Measurements from ENCODE around the gene NCKAP5.

Gene NCKAP5

GRCh38 chr2:132904142-132904842, 664.0 kb downstream of the NCKAP5 start:
- no peak for DNase-seq

DNA sequence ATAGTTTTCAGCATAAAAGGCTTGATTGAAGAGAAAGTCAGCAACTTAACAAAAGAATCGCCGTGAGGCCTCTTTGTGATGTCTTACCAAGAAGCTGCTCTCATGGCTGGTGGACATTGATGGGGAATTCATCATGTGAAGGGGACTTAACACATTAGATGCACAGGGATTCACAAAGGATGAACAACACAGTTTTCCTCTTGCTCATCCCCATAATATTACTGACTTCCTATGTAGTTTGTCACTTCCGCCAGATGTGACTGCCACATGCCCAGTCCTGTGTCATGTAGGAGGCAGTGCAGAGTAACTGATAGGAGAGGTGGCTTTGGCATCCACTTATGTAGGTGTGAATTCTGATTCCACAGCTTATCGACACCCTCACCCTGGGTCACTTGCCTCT, 665.6 kb downstream of the NCKAP5 start:
- no peak for DNase-seq

- no peak for DNase-seq
These were observed 666.6 kb downstream of the NCKAP5 start for GRCh38 chr2:132901661-132902060.

- no peak for DNase-seq
These were observed 671.2 kb downstream of the NCKAP5 start for GRCh38 chr2:132897111-132897510.

DNA sequence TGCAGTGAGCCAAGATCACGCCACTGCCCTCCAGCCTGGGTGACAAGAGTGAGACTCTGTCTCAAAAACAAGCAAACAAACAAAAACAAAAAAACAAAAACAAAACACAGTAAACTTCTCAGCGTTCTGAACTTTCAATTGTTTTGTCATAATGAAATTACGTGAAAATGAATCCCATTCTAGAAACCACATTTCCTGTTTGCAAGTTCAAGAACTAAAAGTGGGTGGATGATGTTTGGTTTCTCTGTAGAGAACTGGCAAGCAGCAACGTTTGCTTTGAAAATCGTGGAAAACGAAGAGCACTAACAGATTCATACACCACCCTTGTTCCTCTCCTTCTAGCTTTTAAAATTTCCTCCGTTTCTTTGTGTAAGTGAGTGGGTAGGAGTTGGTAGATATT, 672.2 kb downstream of the NCKAP5 start:
- DNase-seq: no peak

- no peak for DNase-seq
These were observed 676.8 kb downstream of the NCKAP5 start for GRCh38 chr2:132891498-132891897.

- no peak for DNase-seq
These were observed 681.7 kb downstream of the NCKAP5 start for GRCh38 chr2:132886574-132886973.

DNA sequence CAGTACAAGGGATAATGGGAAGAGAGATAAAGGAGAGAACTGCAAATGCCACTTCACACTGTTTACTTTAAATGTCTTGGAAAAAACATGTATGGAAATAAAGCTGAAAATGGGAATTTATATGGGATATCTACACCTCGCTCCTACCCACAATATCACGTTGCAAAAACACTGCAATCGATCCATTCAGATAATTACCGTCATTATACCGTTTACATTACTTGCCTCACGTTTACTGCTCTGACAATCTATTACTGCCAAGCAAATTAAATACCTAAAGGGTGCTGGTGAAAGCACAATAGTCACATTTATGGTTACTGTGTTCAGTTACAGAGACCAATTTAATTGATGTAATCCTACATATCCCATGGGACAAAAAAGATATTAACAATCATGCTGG, 683.6 kb downstream of the NCKAP5 start:
- no peak for DNase-seq

- DNase-seq: no peak
These were observed 684.0 kb downstream of the NCKAP5 start for GRCh38 chr2:132884292-132884691.

DNA sequence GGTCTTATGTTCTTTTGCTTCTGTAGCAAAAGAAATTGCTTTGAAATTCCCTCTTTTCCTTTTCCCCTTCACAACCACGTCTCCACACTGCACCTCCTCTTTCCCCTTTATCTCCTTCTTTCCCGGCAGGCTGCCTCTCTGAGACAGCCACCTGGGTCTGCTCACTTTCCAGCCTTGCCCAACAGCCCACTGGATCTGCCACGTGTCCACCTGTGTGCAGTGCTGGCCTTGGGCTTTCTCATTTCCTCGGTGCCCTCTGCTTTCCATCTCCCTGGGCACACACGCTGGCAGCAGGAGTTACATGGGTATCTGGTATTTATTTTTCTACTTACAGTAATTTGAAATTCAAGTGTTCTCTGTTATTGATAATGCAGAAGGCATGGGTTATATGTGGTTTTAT, 684.8 kb downstream of the NCKAP5 start:
- DNase-seq: no peak

DNA sequence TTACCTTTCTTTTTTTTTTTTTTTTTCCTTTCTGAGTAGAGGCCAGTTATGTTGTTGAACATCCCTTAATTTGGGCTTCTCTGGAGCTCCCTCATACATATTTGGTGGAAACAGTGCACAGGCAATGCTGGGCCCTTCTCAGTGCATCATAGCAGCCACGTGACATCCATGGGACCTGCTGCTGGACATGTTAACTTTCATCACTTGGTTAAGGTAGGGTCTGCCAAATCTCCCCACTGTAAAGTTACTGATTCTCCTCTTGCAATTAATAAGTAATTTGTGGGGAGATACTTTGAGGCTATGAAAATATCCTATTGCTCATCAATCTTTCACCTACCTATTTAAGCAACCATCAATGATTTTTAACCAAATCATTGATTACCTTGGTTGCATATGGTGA, 686.7 kb downstream of the NCKAP5 start:
- DNase-seq: no peak

DNA sequence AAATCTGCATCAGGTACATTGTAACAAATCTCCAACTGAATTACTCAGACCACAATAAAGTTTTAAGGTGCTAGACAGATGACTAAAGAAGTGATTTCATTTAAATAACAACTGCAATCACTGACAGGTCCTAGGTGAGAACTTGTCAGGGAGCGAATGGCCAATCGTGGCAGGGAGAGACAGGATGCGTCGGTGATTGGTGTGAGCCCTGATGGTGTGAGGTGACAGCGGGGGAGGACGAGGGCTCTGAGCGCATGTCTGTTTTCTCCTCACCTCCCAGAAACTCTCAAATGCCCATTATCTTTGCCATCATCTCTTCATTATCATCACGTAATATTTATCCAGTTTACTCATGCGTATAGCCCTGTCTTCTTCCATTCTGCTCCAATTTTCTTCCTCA, 690.3 kb downstream of the NCKAP5 start:
- no peak for DNase-seq

DNA sequence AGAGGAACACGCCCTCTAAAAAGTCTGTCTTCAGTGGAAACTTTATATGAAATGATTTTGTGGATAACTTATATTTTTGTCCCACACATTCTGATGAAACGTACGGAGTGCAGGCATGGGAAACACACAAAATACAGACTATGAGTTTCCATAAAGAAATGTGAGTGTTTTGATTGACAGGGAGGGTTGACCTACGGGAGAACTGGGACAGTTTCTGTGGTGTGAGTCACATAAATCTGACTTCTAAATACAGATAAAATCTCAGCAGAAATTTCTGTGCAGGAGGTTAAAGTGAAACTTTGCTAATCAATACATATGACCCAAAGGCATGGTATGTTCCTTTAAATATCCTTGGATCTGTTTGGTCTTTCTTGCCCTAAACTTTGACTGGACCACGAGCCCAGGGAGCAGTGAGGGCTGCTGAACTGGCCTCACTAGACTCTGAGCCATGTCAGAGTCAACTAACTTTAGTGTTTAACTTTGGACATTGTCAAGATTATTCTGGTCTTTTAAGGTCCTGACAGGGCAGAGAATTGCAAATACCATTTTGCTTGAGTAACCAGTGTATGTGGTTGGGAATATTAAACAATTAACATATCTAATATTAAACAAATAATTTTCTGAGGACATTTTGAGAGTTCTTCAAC, 691.4 kb downstream of the NCKAP5 start:
- DNase-seq: no peak

- no peak for DNase-seq
These were observed 693.1 kb downstream of the NCKAP5 start for GRCh38 chr2:132875193-132875592.

DNA sequence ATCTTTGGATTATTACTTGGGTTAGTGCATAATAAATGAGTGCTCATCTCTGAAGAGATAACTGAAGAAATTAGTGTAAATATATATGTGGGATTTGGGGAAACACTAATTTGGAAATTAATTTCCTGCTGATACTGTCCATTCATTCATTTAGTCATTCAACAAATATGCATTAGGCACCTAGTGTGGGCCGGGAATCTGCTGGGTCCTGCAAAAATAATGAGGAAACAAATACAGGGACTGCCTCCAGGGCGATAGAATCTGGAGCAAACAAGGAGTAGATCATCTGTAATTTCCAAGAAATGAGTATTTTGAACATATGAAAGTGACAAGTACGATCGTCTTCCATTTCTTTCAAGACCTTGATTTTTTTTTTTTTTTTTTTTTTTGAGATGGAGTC, 694.5 kb downstream of the NCKAP5 start:
- DNase-seq: no peak

DNA sequence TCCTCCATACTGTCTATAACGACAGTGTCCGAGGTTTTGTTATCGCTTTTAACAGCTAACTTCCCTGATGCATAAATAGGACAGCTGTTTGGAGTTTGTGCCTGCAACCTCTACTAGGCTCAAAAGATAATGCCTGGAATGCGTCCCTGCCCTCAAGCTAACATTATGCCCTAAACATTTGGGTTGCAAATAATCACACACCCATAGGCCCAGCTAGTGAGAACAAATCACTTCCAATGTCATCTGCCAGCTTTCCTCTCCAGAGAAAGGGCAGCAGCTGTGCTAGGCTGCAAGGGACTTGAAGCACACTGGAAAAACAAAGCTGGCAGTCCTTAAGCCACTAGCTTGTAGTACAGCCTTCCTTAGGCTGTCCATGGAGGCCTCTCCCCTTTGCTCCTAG, 696.4 kb downstream of the NCKAP5 start:
- no peak for DNase-seq

DNA sequence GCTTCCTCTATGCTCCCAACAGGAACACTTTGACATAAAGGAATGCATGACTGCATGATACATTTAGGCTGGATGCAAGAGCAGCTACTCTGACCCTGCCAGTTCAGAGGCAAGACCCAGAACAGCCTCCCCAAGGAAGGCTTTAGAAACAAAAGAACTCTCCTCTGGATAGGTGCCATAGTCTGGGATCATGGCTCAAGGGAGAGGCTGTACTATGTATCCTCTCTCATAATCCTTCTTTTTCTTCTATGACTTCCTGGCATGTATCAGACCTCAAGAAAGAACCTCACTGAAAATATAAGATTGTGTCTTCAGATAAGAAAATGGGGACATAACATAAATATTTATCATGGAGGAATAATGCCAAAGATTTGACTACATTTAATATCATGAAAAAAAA, 704.3 kb downstream of the NCKAP5 start:
- DNase-seq: no peak

DNA sequence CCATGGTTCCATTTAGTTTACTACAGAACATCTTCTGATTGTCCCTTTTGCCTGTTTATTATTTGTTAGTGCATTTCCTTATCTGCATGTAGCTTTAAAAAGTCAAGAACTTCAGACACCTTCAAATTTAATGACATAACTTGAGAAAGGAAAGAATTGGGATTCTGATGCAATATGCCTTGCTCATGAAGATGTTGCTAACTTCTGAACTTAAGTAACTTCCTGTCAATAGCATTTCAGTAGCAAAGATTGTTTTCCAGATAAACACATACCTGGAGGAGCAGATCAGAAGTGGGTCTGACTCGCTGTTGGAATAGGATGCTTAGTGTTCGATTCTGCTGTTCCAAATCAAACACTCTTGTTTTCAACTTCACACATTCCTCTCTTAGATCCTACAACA, 708.0 kb downstream of the NCKAP5 start:
- DNase-seq: no peak

- DNase-seq: no peak
These were observed 708.7 kb downstream of the NCKAP5 start for GRCh38 chr2:132859590-132859989.

DNA sequence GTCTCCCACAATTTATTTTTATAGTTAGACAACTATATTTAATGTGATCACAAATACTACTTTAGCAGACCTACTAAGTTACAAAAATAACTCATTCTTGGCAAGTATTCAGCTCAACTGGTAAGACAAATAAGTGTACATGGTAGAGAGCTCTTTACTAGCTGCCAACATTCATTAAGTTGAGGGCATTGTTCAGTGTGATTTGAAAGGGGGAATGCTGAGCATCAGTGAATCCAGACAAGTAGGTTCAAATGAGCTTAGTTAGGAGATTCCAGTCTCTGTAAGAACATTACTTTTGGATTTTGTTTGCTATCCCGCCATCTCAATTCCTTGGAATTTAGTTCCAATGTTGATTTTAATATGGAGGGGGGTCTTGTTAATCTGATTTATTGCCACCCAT, 710.9 kb downstream of the NCKAP5 start:
- DNase-seq: no peak

DNA sequence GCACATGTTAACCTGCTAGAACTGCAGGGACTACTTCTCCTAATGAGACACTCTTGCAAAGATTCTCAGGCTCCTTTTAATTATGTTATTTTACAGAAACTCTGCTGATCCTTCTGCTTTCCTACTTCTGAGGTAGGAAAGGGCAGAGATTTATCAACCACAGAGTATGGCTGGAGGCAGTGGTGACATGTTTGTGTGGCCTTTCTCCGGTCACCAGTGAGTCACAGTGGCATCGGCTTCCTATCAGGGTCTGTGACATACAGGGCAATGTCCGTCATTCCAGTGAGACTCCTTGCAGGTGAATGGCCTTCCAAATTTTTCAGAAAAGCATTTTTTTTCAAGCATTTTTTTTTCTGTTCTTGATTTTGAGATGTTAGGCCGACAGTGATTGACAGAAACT, 717.6 kb downstream of the NCKAP5 start:
- no peak for DNase-seq

DNA sequence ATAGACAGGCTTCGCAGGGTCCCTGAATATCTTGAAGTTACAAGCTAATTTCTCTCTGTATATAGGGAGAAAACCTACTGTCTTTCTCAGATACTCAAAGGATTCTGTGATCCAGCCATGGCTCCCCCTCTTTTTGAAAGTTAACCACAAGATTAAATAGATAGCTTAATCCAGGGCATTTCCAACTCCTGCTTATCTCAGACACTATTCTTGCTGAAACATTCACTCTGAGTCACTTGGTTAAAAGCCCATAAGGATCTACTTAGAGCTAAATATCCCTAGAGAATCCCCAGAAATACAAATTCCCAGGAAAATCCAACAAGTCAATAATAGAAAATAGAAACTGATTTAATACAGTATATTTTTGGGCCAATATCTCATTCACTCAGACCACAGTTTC, 719.1 kb downstream of the NCKAP5 start:
- no peak for DNase-seq

DNA sequence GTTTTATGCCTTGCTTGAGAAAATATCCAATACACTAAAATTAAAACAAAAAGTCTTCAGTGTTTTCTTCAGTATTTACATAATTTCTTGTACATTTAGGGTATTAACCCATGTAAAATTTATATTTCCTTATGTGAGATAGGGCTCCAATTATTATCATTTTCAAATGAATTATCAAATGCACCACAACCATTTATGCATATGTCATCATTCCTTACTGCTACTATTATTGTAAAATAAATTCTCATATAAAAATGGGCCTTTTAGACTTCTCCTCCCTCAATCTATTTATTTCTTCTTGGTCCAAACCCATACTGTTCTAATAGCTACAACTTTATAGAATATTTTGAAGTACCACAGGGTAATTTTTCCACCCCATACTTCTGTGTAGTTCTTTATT, 722.9 kb downstream of the NCKAP5 start:
- DNase-seq: no peak

GRCh38 chr2:132844585-132844984, 723.7 kb downstream of the NCKAP5 start:
- DNase-seq: no peak

DNA sequence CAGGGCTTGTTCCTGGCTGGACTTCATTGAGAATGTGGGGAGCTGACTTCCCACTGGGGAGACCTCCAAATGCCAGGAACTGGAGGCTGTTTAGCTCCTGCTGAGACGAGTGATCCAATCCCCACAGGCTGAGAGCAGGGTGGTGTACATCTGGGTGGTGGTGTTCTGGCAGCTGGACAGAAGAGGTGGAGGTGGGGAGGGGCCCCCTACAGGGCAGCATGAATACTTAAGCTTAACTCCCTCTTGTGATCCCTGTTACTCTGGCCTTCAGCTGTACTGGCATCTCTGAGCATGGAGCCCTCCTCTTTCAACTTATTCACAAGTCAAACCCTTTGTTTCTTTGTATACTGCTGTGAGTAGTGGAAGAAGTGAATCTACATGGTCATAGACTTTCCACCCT, 730.5 kb downstream of the NCKAP5 start:
- DNase-seq: no peak

Data from hematopoietic multipotent progenitor cell treated with erythropoietin and hydrocortisone succinate and interleukin-3 and kit ligand, for 6 days (in vitro differentiated cells).